ENCODE data around the gene CXXC1.

Gene CXXC1

DNA sequence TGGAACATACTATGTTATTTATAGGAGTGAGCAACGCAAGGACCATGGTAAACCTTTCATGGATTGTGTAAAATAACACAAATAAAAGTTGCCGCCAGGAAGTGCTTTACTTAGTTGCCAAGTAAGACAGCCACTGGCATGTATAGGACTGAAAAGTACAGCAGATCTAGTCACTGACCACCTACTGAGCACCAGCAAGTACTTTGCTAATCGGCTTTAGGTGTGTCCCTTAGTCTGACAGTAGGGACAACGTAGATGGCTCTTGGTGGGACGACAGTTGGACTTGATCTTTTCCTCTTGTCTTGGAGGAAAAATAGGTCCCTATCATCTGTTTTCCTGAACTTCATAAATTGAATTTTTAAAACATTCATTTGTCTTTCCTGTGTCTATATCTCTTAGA is 13.6 kb upstream of the CXXC1 start:
- Histone ChIP-seq H3F3A (ENCODE audit: insufficient read depth) (no peaks in the 10 kb centered on the region), H3K36me3 (ENCODE audit: low read length) (0 out of 2 replicates have a peak, but pooled peaks cover 7% of the 10 kb centered on the region), H3K27ac (ENCODE audit: low read depth, low read length) (no peak overlapping the region), H4K20me1 (ENCODE audit: low read depth, low read length) (no peaks in the 10 kb centered on the region), H3K9me3 (ENCODE audit: insufficient read depth, low read length) (no peaks in the 10 kb centered on the region; the same call in 1 of the 2 replicates), H3K4me2 (ENCODE audit: low read depth, low read length, poor library complexity, severe bottlenecking) (no peak overlapping the region), H3K27me3 (ENCODE audit: low read length) (0 out of 2 replicates have a peak, but pooled peaks cover 5% of the 10 kb centered on the region), H3K4me3 (ENCODE audit: insufficient read depth, low read length, poor library complexity, severe bottlenecking) (no peak overlapping the region), H3K9ac (ENCODE audit: low read length) (no peak overlapping the region), H2AFZ (ENCODE audit: low read depth, low read length, severe bottlenecking) (no peak overlapping the region), H3K79me2 (ENCODE audit: insufficient read depth, low read length) (no peaks in the 10 kb centered on the region), H3K9me2 (replicated peaks; ENCODE audit: insufficient read depth, low read length) (no peaks in the 10 kb centered on the region)
- TF ChIP-seq, protein P1, sequence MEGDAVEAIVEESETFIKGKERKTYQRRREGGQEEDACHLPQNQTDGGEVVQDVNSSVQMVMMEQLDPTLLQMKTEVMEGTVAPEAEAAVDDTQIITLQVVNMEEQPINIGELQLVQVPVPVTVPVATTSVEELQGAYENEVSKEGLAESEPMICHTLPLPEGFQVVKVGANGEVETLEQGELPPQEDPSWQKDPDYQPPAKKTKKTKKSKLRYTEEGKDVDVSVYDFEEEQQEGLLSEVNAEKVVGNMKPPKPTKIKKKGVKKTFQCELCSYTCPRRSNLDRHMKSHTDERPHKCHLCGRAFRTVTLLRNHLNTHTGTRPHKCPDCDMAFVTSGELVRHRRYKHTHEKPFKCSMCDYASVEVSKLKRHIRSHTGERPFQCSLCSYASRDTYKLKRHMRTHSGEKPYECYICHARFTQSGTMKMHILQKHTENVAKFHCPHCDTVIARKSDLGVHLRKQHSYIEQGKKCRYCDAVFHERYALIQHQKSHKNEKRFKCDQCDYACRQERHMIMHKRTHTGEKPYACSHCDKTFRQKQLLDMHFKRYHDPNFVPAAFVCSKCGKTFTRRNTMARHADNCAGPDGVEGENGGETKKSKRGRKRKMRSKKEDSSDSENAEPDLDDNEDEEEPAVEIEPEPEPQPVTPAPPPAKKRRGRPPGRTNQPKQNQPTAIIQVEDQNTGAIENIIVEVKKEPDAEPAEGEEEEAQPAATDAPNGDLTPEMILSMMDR (IDR thresholded peaks at IDR 0.05; ENCODE audit: insufficient read depth, low read length, poor library complexity, severe bottlenecking): no peak
- no peak for TF ChIP-seq EZH2phosphoT487 (conservative IDR thresholded peaks at IDR 0.05; ENCODE audit: low read length)

DNA sequence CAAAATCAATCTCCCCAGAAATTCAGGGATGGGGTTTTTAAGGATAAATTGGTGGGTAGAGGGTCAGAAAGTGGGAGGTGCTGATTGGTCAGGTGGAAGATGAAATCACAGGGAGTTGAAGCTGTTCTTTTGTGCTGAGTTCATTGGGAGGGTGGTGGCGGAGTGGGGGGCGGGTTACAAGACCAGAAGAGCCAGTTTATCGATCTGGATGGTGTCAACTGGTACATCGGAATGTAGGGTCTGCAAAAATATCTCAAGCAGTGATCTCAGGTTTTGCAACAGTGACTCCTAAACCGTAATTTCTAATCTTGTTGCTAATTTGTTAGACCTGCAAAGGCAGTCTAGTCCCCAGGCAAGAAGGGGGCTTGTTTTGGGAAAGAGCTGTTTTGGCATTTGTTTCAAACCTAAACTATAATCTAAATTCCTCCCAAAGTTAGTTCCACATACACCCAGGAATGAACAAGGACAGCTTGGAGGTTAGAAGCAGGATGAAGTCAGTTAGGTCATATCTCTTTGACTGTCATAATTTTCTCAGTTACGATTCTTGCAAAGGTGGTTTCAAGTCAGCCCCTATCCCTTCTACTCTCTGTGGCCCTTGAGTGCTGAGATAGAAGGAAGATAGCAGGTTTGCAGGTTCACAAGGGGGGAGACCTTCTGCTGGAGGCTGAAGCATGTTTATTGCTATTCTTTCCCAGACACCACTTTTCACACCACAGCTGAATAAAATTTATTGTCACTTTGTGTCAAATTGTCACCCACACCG is 12.3 kb upstream of the CXXC1 start:
- Histone ChIP-seq H3K4me2 (ENCODE audit: low read depth, low read length, poor library complexity, severe bottlenecking) (no peak overlapping the region), H2AFZ (ENCODE audit: low read depth, low read length, severe bottlenecking) (no peak overlapping the region), H3K36me3 (ENCODE audit: low read length) (no peaks in the 10 kb centered on the region), H3K79me2 (ENCODE audit: insufficient read depth, low read length) (no peaks in the 10 kb centered on the region), H3K9me2 (replicated peaks; ENCODE audit: insufficient read depth, low read length) (no peaks in the 10 kb centered on the region), H3K9ac (ENCODE audit: low read length) (no peak overlapping the region), H3K9me3 (ENCODE audit: insufficient read depth, low read length) (no peaks in the 10 kb centered on the region), H3F3A (ENCODE audit: insufficient read depth) (no peaks in the 10 kb centered on the region), H3K27me3 (ENCODE audit: low read length) (no peaks in the 10 kb centered on the region), H4K20me1 (ENCODE audit: low read depth, low read length) (no peaks in the 10 kb centered on the region), H3K27ac (ENCODE audit: low read depth, low read length) (no peak overlapping the region), H3K4me3 (ENCODE audit: insufficient read depth, low read length, poor library complexity, severe bottlenecking) (no peak overlapping the region)
- TF ChIP-seq EZH2phosphoT487 (conservative IDR thresholded peaks at IDR 0.05; ENCODE audit: low read length): no peak
- TF ChIP-seq, protein P1 (IDR thresholded peaks at IDR 0.05; ENCODE audit: insufficient read depth, low read length, poor library complexity, severe bottlenecking): no peak

DNA sequence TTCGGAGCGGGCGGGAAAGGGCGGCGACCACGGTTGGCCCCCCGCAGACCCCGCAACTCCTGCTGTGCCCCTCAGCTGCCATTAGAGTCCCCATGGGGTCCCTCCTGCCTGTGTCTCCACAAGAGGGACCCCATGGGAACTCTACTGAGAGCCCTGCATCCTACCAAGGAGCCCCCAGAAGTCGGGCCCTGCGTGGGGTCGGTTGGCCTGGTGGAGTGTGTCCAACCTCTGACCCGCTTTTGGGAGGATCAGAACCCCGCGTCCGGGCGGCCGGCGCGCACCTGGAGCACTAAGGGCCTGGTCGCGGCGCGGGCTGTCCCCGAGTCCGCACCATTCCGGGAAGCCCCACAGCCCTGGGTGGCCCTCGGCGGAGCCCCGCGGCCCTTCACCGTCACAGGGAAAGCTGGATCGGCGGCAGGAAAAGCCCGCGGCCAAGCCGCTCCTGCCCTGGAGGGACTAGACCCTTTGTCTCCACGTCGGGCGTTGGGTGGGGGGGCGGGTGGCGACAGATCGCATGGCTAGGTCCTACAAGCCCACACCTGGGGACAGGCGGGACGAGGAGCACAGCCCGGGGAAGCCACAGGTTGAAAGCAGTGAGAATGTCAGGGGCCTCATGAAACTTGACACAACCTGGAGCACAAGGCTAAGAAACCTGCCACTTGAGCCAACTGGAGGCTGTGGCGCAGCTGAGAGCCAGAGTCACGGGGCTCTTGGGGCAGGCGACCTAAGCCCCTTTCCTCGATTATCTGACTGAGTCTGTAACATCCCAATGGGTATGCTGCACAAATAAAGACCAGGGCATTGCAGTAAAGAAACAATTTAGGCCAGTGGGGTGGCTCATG is 11.2 kb upstream of the CXXC1 start:
- H3K27me3 ChIP-seq (ENCODE audit: low read length): no peaks in the 10 kb centered on the region
- H3K9me3 ChIP-seq (ENCODE audit: insufficient read depth, low read length): no peaks in the 10 kb centered on the region
- no peaks in the 10 kb centered on the region for H3K9me2 ChIP-seq (replicated peaks; ENCODE audit: insufficient read depth, low read length)
- no peak overlapping the region for H2AFZ ChIP-seq (ENCODE audit: low read depth, low read length, severe bottlenecking)
- no peak overlapping the region for H3K4me2 ChIP-seq (ENCODE audit: low read depth, low read length, poor library complexity, severe bottlenecking)
- H3K79me2 ChIP-seq (ENCODE audit: insufficient read depth, low read length): no peaks in the 10 kb centered on the region
- H3K36me3 ChIP-seq (ENCODE audit: low read length): no peaks in the 10 kb centered on the region
- no peaks in the 10 kb centered on the region for H3F3A ChIP-seq (ENCODE audit: insufficient read depth)
- H4K20me1 ChIP-seq (ENCODE audit: low read depth, low read length): no peaks in the 10 kb centered on the region
- no peak overlapping the region for H3K27ac ChIP-seq (ENCODE audit: low read depth, low read length)
- no peak overlapping the region for H3K9ac ChIP-seq (ENCODE audit: low read length)
- no peak for TF ChIP-seq EZH2phosphoT487 (conservative IDR thresholded peaks at IDR 0.05; ENCODE audit: low read length)
- TF ChIP-seq, protein P1 (IDR thresholded peaks at IDR 0.05; ENCODE audit: insufficient read depth, low read length, poor library complexity, severe bottlenecking): no peak
- H3K4me3 ChIP-seq (ENCODE audit: insufficient read depth, low read length, poor library complexity, severe bottlenecking): no peak overlapping the region

Data from SU-DHL-6 (cell line).